ENCODE results near the gene TBC1D22A. TPM values are rescaled to one million over a fixed set of nuclear protein-coding genes. Genes with fewer than 3 reads are reported as not detected.

Gene TBC1D22A
- polyA plus RNA-seq, 1 donor (not counting 4 experiments of a cell fraction or from before 2014, with no cell fraction given): 20.9 TPM

DNA sequence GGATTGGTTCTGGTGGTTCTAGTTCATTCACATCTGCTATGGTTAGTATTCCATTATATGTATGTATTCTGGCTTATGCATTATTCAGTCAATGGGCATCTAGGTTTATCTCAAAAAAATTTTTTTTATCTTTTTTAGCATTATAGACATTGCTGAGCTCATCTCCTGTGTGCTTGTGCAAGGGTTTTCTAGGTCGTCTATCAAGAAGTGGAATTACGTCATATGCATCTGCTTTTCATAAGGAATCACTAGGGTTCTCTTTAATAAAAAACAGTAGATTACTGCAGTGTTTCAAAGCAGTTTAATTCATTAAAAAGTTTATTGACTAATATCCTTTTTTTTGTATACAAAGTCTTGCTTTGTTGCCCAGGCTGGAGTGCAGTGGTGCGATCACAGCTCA, 21.3 kb downstream of the TBC1D22A start:
- Histone ChIP-seq H2AFZ (ENCODE audit: control insufficient read depth, low read length) (no peak overlapping the region), H3K36me3 (ENCODE audit: control insufficient read depth in 2 of 2, extremely low read depth in 1 of 2, insufficient read depth in 2 of 2, low read length in 2 of 2) (peaks cover 3% of the 10 kb centered on the region in 2 experiments), H3K79me2 (ENCODE audit: control insufficient read depth, insufficient read depth, low read length) (peaks cover 92% of the 10 kb centered on the region), H3K9me3 (ENCODE audit: control insufficient read depth, low read depth, low read length) (no peaks in the 10 kb centered on the region), H4K20me1 (ENCODE audit: control insufficient read depth, extremely low read depth, insufficient read depth, low read length) (peaks cover 4% of the 10 kb centered on the region), H3K27me3 (ENCODE audit: control insufficient read depth, extremely low read depth, insufficient read depth, low read length) (no peaks in the 10 kb centered on the region), H3K4me3 (ENCODE audit: control insufficient read depth in 2 of 3, extremely low read depth in 1 of 3, insufficient read depth in 2 of 3, low read depth in 1 of 3, low read length in 3 of 3) (no peak overlapping the region), H3K9ac (ENCODE audit: control insufficient read depth, extremely low read depth, insufficient read depth, low read length) (no peak overlapping the region), H3K9me1 (ENCODE audit: control insufficient read depth, extremely low read depth, insufficient read depth, low read length) (no peaks in the 10 kb centered on the region), H3K4me2 (ENCODE audit: control insufficient read depth, extremely low read depth, insufficient read depth, low read depth, low read length) (no peak overlapping the region), H3K27ac (ENCODE audit: control insufficient read depth, insufficient read depth, low read length) (no peak overlapping the region), H3K4me1 (ENCODE audit: control insufficient read depth, extremely low read depth, insufficient read depth, low read length) (no peaks in the 10 kb centered on the region)
- no peak for DNase-seq (ENCODE audit: low read depth, low spot score)
- FAIRE-seq: no peak
- dilution Hi-C loops (cut with MboI; ENCODE audit: extremely low pct_ligation_motif_present, low sequenced_read_pairs): no loop called here
- TF ChIP-seq, protein P1, sequence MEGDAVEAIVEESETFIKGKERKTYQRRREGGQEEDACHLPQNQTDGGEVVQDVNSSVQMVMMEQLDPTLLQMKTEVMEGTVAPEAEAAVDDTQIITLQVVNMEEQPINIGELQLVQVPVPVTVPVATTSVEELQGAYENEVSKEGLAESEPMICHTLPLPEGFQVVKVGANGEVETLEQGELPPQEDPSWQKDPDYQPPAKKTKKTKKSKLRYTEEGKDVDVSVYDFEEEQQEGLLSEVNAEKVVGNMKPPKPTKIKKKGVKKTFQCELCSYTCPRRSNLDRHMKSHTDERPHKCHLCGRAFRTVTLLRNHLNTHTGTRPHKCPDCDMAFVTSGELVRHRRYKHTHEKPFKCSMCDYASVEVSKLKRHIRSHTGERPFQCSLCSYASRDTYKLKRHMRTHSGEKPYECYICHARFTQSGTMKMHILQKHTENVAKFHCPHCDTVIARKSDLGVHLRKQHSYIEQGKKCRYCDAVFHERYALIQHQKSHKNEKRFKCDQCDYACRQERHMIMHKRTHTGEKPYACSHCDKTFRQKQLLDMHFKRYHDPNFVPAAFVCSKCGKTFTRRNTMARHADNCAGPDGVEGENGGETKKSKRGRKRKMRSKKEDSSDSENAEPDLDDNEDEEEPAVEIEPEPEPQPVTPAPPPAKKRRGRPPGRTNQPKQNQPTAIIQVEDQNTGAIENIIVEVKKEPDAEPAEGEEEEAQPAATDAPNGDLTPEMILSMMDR (optimal IDR thresholded peaks at IDR 0.05 in 1 of 3, IDR thresholded peaks at IDR 0.05 in 1 of 3, conservative IDR thresholded peaks at IDR 0.05 in 1 of 3; ENCODE audit: extremely low read depth in 1 of 3, insufficient read depth in 2 of 3, low read length in 3 of 3): no peak
- no peak for TF ChIP-seq EZH2 (IDR thresholded peaks at IDR 0.05; ENCODE audit: low read length)

DNA sequence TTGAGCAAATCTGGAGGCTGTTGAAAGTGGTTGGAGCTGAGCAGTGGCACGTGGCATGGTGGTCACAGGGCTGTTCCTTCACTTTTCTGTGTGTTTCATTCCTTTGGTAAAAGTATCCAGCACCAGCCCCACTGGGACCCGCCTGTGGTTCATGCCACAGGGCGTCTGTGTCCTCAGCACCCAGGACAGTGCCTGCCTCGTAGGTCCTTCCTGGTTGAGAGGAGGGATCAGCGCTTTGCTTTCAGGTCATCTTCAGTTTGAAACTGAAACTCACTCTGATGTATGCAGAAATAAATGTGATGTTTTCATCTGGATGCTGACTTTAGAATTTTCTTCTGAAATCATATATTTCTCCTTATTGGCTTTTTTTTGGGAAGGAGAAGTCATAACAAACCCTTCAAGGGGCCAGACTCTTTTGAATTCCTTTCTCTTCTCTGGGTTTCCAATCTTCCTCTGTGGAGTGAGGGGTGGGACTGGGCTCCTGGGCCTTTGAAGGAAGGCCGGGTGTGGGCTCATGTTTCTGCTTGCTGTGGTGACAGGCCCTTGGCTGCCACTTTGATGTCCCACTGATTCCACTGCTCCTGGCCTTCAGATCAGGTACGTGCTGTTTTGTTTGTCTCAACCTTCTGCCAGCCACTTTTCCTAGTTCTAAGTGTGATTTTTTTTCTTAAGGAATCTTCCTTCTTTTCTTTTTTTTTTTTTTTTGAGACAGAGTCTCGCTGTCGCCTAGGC, 26.2 kb downstream of the TBC1D22A start:
- Histone ChIP-seq H3K4me3 (ENCODE audit: control insufficient read depth in 2 of 3, extremely low read depth in 1 of 3, insufficient read depth in 2 of 3, low read depth in 1 of 3, low read length in 3 of 3) (no peak overlapping the region), H3K9me3 (ENCODE audit: control insufficient read depth, low read depth, low read length) (no peaks in the 10 kb centered on the region), H3K36me3 (ENCODE audit: control insufficient read depth in 2 of 2, extremely low read depth in 1 of 2, insufficient read depth in 2 of 2, low read length in 2 of 2) (peaks cover 8 to 9% of the 10 kb centered on the region in 2 experiments), H2AFZ (ENCODE audit: control insufficient read depth, low read length) (no peak overlapping the region), H4K20me1 (ENCODE audit: control insufficient read depth, extremely low read depth, insufficient read depth, low read length) (no peaks in the 10 kb centered on the region), H3K4me1 (ENCODE audit: control insufficient read depth, extremely low read depth, insufficient read depth, low read length) (peaks cover 14% of the 10 kb centered on the region), H3K79me2 (ENCODE audit: control insufficient read depth, insufficient read depth, low read length) (peaks cover 68% of the 10 kb centered on the region), H3K4me2 (ENCODE audit: control insufficient read depth, extremely low read depth, insufficient read depth, low read depth, low read length) (no peak overlapping the region), H3K27me3 (ENCODE audit: control insufficient read depth, extremely low read depth, insufficient read depth, low read length) (no peaks in the 10 kb centered on the region), H3K9me1 (ENCODE audit: control insufficient read depth, extremely low read depth, insufficient read depth, low read length) (no peaks in the 10 kb centered on the region), H3K27ac (ENCODE audit: control insufficient read depth, insufficient read depth, low read length) (no peak overlapping the region), H3K9ac (ENCODE audit: control insufficient read depth, extremely low read depth, insufficient read depth, low read length) (no peak overlapping the region)
- dilution Hi-C loops (cut with MboI; ENCODE audit: extremely low pct_ligation_motif_present, low sequenced_read_pairs): no loop called here
- no peak for DNase-seq (ENCODE audit: low read depth, low spot score)
- no peak for FAIRE-seq
- TF ChIP-seq, protein P1 (optimal IDR thresholded peaks at IDR 0.05 in 1 of 3, IDR thresholded peaks at IDR 0.05 in 1 of 3, conservative IDR thresholded peaks at IDR 0.05 in 1 of 3; ENCODE audit: extremely low read depth in 1 of 3, insufficient read depth in 2 of 3, low read length in 3 of 3): no peak
- TF ChIP-seq EZH2 (IDR thresholded peaks at IDR 0.05; ENCODE audit: low read length): no peak

All from keratinocyte (primary cell).